Hepatocyte (in vitro differentiated cells): ENCODE data around the gene ATAD1.
"Not testable (repeated sequence)": the region's sequence is repeated elsewhere in the genome, so short reads cannot be mapped to it uniquely, and the experiment has no call there.

Source experiments
- EZH2 ChIP-seq: fragments of 200-600 bp; sonication (generic); IDR thresholded peaks from 2 replicates; pipeline ENCODE4 v1.6.1; 2016; ENCODE audit warnings: antibody characterized with exemption, mild to moderate bottlenecking, borderline replicate concordance
- TF ChIP-seq, protein P1 (sequence below): fragments of 200-600 bp; sonication (generic); IDR thresholded peaks from 2 replicates; pipeline ENCODE4 v1.5.1; 2016; ENCODE audit warnings: antibody characterized with exemption, mild to moderate bottlenecking; ENCODE audit not compliant: poor library complexity

DNA sequence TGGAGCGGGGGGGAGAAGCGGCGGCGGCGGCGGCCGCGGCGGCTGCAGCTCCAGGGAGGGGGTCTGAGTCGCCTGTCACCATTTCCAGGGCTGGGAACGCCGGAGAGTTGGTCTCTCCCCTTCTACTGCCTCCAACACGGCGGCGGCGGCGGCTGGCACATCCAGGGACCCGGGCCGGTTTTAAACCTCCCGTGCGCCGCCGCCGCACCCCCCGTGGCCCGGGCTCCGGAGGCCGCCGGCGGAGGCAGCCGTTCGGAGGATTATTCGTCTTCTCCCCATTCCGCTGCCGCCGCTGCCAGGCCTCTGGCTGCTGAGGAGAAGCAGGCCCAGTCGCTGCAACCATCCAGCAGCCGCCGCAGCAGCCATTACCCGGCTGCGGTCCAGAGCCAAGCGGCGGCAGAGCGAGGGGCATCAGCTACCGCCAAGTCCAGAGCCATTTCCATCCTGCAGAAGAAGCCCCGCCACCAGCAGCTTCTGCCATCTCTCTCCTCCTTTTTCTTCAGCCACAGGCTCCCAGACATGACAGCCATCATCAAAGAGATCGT is 46.0 kb upstream of the ATAD1 start:
- TF ChIP-seq, protein P1, sequence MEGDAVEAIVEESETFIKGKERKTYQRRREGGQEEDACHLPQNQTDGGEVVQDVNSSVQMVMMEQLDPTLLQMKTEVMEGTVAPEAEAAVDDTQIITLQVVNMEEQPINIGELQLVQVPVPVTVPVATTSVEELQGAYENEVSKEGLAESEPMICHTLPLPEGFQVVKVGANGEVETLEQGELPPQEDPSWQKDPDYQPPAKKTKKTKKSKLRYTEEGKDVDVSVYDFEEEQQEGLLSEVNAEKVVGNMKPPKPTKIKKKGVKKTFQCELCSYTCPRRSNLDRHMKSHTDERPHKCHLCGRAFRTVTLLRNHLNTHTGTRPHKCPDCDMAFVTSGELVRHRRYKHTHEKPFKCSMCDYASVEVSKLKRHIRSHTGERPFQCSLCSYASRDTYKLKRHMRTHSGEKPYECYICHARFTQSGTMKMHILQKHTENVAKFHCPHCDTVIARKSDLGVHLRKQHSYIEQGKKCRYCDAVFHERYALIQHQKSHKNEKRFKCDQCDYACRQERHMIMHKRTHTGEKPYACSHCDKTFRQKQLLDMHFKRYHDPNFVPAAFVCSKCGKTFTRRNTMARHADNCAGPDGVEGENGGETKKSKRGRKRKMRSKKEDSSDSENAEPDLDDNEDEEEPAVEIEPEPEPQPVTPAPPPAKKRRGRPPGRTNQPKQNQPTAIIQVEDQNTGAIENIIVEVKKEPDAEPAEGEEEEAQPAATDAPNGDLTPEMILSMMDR, result not testable (repeated sequence)
- not testable (repeated sequence) for TF ChIP-seq EZH2
